Aorta (tissue), 5 donors: ENCODE results near the gene PCSK6. TPM values are rescaled to one million over a fixed set of nuclear protein-coding genes. Genes with fewer than 3 reads are reported as not detected.

Experiments used
- ATAC-seq: fragments of 200-7000 bp; cut with Tn5 transposase; one replicate; pipeline ENCODE4 v1.9.1; 2022; ENCODE audit warnings: moderate library complexity; ENCODE audit not compliant: low FRiP score
- DNase-seq, 2 donors: peaks; one replicate each; pipeline ENCODE4 v3.0.0-alpha.2; 2020
- H3K27ac ChIP-seq, 2 donors: one replicate each; pipeline ENCODE4 v1.5.1; 2013; ENCODE audit warnings: low read length in 2 of 2, mild to moderate bottlenecking in 2 of 2, moderate library complexity in 2 of 2, control low read depth in 1 of 2, inconsistent platforms in 1 of 2, low read depth in 1 of 2
- H3K27me3 ChIP-seq, 2 donors: one replicate each; pipeline ENCODE4 v1.6.1; 2013; ENCODE audit warnings: control low read depth in 1 of 2, low read length in 1 of 2, mild to moderate bottlenecking in 1 of 2, moderate library complexity in 1 of 2; ENCODE audit not compliant: insufficient read depth in 2 of 2, control insufficient read depth in 1 of 2
- H3K36me3 ChIP-seq, 2 donors: one replicate each; pipeline ENCODE4 v1.6.1; 2013; ENCODE audit warnings: control low read depth in 1 of 2, low read length in 1 of 2, mild to moderate bottlenecking in 1 of 2; ENCODE audit not compliant: insufficient read depth in 2 of 2, control insufficient read depth in 1 of 2
- H3K4me1 ChIP-seq, 2 donors: one replicate each; pipeline ENCODE4 v1.6.1; 2013; ENCODE audit warnings: low read length in 2 of 2, control low read depth in 1 of 2, mild to moderate bottlenecking in 1 of 2, moderate library complexity in 1 of 2; ENCODE audit not compliant: insufficient read depth in 2 of 2, control insufficient read depth in 1 of 2
- H3K4me3 ChIP-seq, 2 donors: one replicate each; pipeline ENCODE4 v1.5.1; 2013; ENCODE audit warnings: low read length in 2 of 2, control low read depth in 1 of 2, mild to moderate bottlenecking in 1 of 2
- H3K9me3 ChIP-seq: one replicate; pipeline ENCODE4 v1.6.1; 2013; ENCODE audit warnings: mild to moderate bottlenecking, low read length; ENCODE audit not compliant: control insufficient read depth
- WGBS, 2 donors: extraction: QIAGEN DNeasy Blood & Tissue Kit; methylation state at CpG; one replicate each; pipeline ENCODE4 v1.1.7; 2013; 5-methylcytosine and 5-hydroxymethylcytosine counted together
- intact Hi-C, 2 donors: fragments of 100-400 bp; cut with DNase I; formaldehyde crosslinking; loops; one replicate each; pipeline versions ENCODE4 v1.14.2 to v1.15.0; 2022
- polyA plus RNA-seq, 2 donors: library from polyadenylated mRNA; stranded (reverse); fragments of 200-250 nt; gene quantifications; one replicate each; pipeline ENCODE4 v1.2.3, GENCODE V29; 2013
- total RNA-seq, 2 donors: library from RNA; stranded (reverse); fragmentation: NEBNext Ultra II Directional; extraction: Animal tissue kit (Norgen Biotek cat#: 25700); gene quantifications; one replicate each; pipeline ENCODE4 v1.2.1, GENCODE V29; 2021
- donor health status: healthy with polysubstance abuse.
- donor health status: Bipolar disorder and iron deficiency.
- donor health status: DM: no; HTN: no; CAD: no.
- donor health status: DM: no; HTN: no; CAD: no.
- donor health status: DM: yes; HTN: yes; CAD: no.

Gene PCSK6
- total and polyA plus RNA-seq, 4 donors = 1.6 to 11.2 (median 5.0) TPM; not detected in 1

GRCh38 chr15:101391981-101392640 lies 97.4 kb downstream of the PCSK6 start:
- intact Hi-C loops = no loop called here
- no peak for DNase-seq
- ATAC-seq = no peak
- no peaks in the 10 kb centered on the region for H3K4me1 ChIP-seq
- no peaks in the 10 kb centered on the region for H3K36me3 ChIP-seq
- no peak overlapping the region for H3K4me3 ChIP-seq
- no peak overlapping the region for H3K27ac ChIP-seq
- no peaks in the 10 kb centered on the region for H3K9me3 ChIP-seq
- 9 to 32% methylated on average over 17 of the region's 17 CpGs for WGBS, 2 donors
- H3K27me3 ChIP-seq = no peaks in the 10 kb centered on the region

- H3K27me3 ChIP-seq = no peaks in the 10 kb centered on the region
- no peaks in the 10 kb centered on the region for H3K4me1 ChIP-seq
- no peak for DNase-seq
- no peaks in the 10 kb centered on the region for H3K9me3 ChIP-seq
- H3K27ac ChIP-seq = no peak overlapping the region
- no peak for ATAC-seq
- no peaks in the 10 kb centered on the region for H3K36me3 ChIP-seq
- intact Hi-C loops = no loop called here
- WGBS, 2 donors = 59 to 70% methylated on average over 10 of the region's 10 CpGs
- H3K4me3 ChIP-seq = no peak overlapping the region
Observed at GRCh38 chr15:101391431-101391830, 98.1 kb downstream of the PCSK6 start.

- H3K27me3 ChIP-seq = no peaks in the 10 kb centered on the region
- DNase-seq (peak in 1 of 2 donors; percentile 35), ATAC-seq (no peak)
- WGBS, 2 donors = 76 to 83% methylated on average over 8 of the region's 8 CpGs
- intact Hi-C loops = no loop called here
- no peaks in the 10 kb centered on the region for H3K4me1 ChIP-seq
- H3K27ac ChIP-seq = no peak overlapping the region
- no peaks in the 10 kb centered on the region for H3K36me3 ChIP-seq
- H3K9me3 ChIP-seq = no peaks in the 10 kb centered on the region
- H3K4me3 ChIP-seq = no peak overlapping the region
Observed at GRCh38 chr15:101390462-101390861, 99.0 kb downstream of the PCSK6 start.

- Histone ChIP-seq H3K36me3 (no peaks in the 10 kb centered on the region), H3K4me1 (no peaks in the 10 kb centered on the region), H3K27ac (no peak overlapping the region), H3K27me3 (no peaks in the 10 kb centered on the region), H3K4me3 (no peak overlapping the region), H3K9me3 (no peaks in the 10 kb centered on the region)
- DNase-seq = peak in 1 of 2 donors; percentile 66
- intact Hi-C loops = no loop called here
- 85 to 86% methylated on average over 9 of the region's 9 CpGs for WGBS, 2 donors
- ATAC-seq = no peak
Observed at GRCh38 chr15:101390060-101390459, 99.4 kb downstream of the PCSK6 start.

GRCh38 chr15:101389362-101389761 lies 100.1 kb downstream of the PCSK6 start:
- WGBS, 2 donors = 95 to 96% methylated on average over 9 of the region's 9 CpGs
- H3K4me3 ChIP-seq = no peak overlapping the region
- H3K27ac ChIP-seq = no peak overlapping the region
- ATAC-seq = no peak
- H3K27me3 ChIP-seq = no peaks in the 10 kb centered on the region
- DNase-seq = no peak
- no peaks in the 10 kb centered on the region for H3K36me3 ChIP-seq
- intact Hi-C loops = no loop called here
- no peaks in the 10 kb centered on the region for H3K4me1 ChIP-seq
- no peaks in the 10 kb centered on the region for H3K9me3 ChIP-seq

- Histone ChIP-seq H3K27ac (no peak overlapping the region), H3K9me3 (no peaks in the 10 kb centered on the region), H3K36me3 (no peaks in the 10 kb centered on the region), H3K4me1 (no peaks in the 10 kb centered on the region), H3K27me3 (no peaks in the 10 kb centered on the region), H3K4me3 (no peak overlapping the region)
- DNase-seq (no peak), ATAC-seq (no peak)
- 81 to 90% methylated on average over 6 of the region's 6 CpGs for WGBS, 2 donors
- intact Hi-C loops = no loop called here
Observed at GRCh38 chr15:101388046-101388445, 101.5 kb downstream of the PCSK6 start.

GRCh38 chr15:101387574-101387973 lies 101.9 kb downstream of the PCSK6 start:
- ATAC-seq (no peak), DNase-seq (peak in 1 of 2 donors; percentile 31)
- H3K27me3 ChIP-seq = no peaks in the 10 kb centered on the region
- H3K36me3 ChIP-seq = no peaks in the 10 kb centered on the region
- no peaks in the 10 kb centered on the region for H3K9me3 ChIP-seq
- no peaks in the 10 kb centered on the region for H3K4me1 ChIP-seq
- no peak overlapping the region for H3K27ac ChIP-seq
- WGBS, 2 donors = 74 to 82% methylated on average over 9 of the region's 9 CpGs
- no peak overlapping the region for H3K4me3 ChIP-seq
- intact Hi-C loops = no loop called here

GRCh38 chr15:101386967-101387366 lies 102.5 kb downstream of the PCSK6 start:
- intact Hi-C loops = no loop called here
- H3K9me3 ChIP-seq = no peaks in the 10 kb centered on the region
- H3K4me3 ChIP-seq = no peak overlapping the region
- peak in 1 of 2 donors; percentile 53 for DNase-seq
- H3K27ac ChIP-seq = no peak overlapping the region
- ATAC-seq = no peak
- no peaks in the 10 kb centered on the region for H3K4me1 ChIP-seq
- no peaks in the 10 kb centered on the region for H3K27me3 ChIP-seq
- H3K36me3 ChIP-seq = no peaks in the 10 kb centered on the region
- WGBS, 2 donors = 85 to 86% methylated on average over 10 of the region's 10 CpGs

GRCh38 chr15:101386006-101386405 lies 103.5 kb downstream of the PCSK6 start:
- peak in 1 of 2 donors; percentile 39 for DNase-seq
- Histone ChIP-seq H3K4me1 (no peaks in the 10 kb centered on the region), H3K27ac (no peak overlapping the region), H3K36me3 (no peaks in the 10 kb centered on the region), H3K9me3 (no peaks in the 10 kb centered on the region), H3K27me3 (no peaks in the 10 kb centered on the region), H3K4me3 (no peak overlapping the region)
- 92 to 94% methylated on average over 18 of the region's 18 CpGs for WGBS, 2 donors
- ATAC-seq = no peak
- intact Hi-C loops = no loop called here
